ENCODE measurements around the gene COA1. TPM values are rescaled to one million over a fixed set of nuclear protein-coding genes. Genes with fewer than 3 reads are reported as not detected.
A peak's percentile ranks its signal among the peaks of the same experiment; 100 is the strongest.

COA1 gene
- total RNA-seq, 1 experiment from 2014 or later, result 151 TPM

DNA sequence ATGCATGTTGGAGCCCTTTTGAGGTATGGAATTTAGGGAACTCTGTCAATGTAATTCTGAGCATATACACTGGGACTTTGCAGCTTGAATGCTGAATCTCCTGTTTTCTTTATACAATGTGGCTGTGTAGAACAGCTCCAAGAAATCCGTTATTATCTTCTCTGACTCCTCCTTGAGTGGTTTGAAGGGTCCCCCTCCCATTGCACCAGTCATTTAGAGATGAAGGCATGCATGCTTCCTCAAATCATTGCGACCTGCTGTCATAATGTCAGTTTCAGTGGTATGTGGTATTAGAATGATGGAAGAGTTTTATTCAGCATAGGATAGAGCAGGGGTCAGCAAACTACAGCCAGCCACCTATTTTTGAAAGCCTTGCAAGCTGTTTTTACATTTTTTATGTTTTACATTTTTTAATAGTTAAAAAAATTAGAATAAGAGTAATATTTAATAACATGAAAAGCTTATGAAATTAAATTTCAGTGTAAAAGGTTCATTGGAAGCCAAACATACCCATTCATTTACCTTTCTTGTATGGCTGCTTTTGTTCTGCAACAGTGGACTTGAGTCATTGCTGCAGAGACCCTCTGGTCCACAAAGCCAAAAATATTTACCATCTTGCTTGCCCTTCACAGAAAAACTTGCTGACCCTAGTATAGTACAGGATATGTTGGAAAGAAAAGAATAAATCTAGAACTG, 138.3 kb downstream of the COA1 start:
- Histone ChIP-seq H3K9me2 (ENCODE audit: insufficient read depth) (no peaks in the 10 kb centered on the region), H3F3A (ENCODE audit: insufficient read depth, low read depth) (peaks cover 18% of the 10 kb centered on the region), H3K4me2 (0 out of 2 replicates have a peak overlapping the region, but pooled peaks have one; percentile 3), H3K27me3 (ENCODE audit: insufficient read depth, low read depth) (no peaks in the 10 kb centered on the region), H3K9me3 (ENCODE audit: insufficient read depth, low read depth) (no peaks in the 10 kb centered on the region), H3K79me2 (ENCODE audit: low read depth) (peaks cover 99% of the 10 kb centered on the region), H2AFZ (no peak overlapping the region), H3K4me3 (no peak overlapping the region), H3K36me3 (ENCODE audit: low read depth) (peaks cover 22% of the 10 kb centered on the region), H4K20me1 (ENCODE audit: insufficient read depth) (peaks cover 43% of the 10 kb centered on the region), H3K27ac (peak overlapping the region; percentile 25; the same call in 1 of the 2 replicates), H3K4me1 (replicated peaks; ENCODE audit: insufficient read depth) (peaks cover 53% of the 10 kb centered on the region)
- no TSS peak for BruUV-seq (replicated peaks)
- ChIA-PET POLR2A (ENCODE audit: unreplicated experiment) (no interaction called here), CTCF (interaction anchor here (0.6 kb wide), 2 partner anchors 9 to 13 kb away, joined by 3 to 4 read pairs; no protein-coding TSS in a partner anchor)
- TF ChIP-seq, protein P1, sequence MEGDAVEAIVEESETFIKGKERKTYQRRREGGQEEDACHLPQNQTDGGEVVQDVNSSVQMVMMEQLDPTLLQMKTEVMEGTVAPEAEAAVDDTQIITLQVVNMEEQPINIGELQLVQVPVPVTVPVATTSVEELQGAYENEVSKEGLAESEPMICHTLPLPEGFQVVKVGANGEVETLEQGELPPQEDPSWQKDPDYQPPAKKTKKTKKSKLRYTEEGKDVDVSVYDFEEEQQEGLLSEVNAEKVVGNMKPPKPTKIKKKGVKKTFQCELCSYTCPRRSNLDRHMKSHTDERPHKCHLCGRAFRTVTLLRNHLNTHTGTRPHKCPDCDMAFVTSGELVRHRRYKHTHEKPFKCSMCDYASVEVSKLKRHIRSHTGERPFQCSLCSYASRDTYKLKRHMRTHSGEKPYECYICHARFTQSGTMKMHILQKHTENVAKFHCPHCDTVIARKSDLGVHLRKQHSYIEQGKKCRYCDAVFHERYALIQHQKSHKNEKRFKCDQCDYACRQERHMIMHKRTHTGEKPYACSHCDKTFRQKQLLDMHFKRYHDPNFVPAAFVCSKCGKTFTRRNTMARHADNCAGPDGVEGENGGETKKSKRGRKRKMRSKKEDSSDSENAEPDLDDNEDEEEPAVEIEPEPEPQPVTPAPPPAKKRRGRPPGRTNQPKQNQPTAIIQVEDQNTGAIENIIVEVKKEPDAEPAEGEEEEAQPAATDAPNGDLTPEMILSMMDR (conservative IDR thresholded peaks at IDR 0.05), result no peak
- TF ChIP-seq EZH2 (IDR thresholded peaks at IDR 0.05; ENCODE audit: low read depth), result no peak
- intact Hi-C loops (cut with micrococcal nuclease; ENCODE audit: unreplicated experiment), result no loop called here
- DNase-seq, result no peak

DNA sequence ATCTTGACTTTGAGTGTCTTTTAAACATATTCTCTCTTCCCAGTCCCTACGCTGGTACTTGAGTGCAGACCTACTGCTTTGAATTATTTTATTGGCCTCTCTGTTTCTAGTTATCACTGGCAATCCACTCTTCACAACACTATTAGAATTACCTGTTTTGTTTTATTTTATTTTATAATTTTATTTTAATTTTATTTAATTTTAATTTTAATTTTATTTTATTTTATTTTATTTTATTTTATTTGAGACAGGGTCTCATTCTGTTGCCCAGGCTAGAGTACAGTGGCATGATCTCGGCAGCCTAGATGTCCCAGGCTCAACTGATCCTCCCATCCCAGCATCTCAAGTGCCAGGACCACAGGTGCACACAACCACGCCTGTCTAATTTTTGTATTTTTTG, 139.6 kb downstream of the COA1 start:
- intact Hi-C loops (cut with micrococcal nuclease; ENCODE audit: unreplicated experiment), result no loop called here
- Histone ChIP-seq H3K36me3 (ENCODE audit: low read depth) (peaks cover 18% of the 10 kb centered on the region), H3K27me3 (ENCODE audit: insufficient read depth, low read depth) (no peaks in the 10 kb centered on the region), H2AFZ (no peak overlapping the region), H3K4me3 (no peak overlapping the region), H3K9me3 (ENCODE audit: insufficient read depth, low read depth) (no peaks in the 10 kb centered on the region), H3K79me2 (ENCODE audit: low read depth) (peaks cover 99% of the 10 kb centered on the region), H3K4me2 (no peak overlapping the region), H4K20me1 (ENCODE audit: insufficient read depth) (peaks cover 45% of the 10 kb centered on the region), H3K4me1 (replicated peaks; ENCODE audit: insufficient read depth) (peaks cover 61% of the 10 kb centered on the region), H3K27ac (no peak overlapping the region), H3K9me2 (ENCODE audit: insufficient read depth) (no peaks in the 10 kb centered on the region), H3F3A (ENCODE audit: insufficient read depth, low read depth) (peaks cover 21% of the 10 kb centered on the region)
- BruUV-seq (replicated peaks), result no TSS peak
- DNase-seq, result no peak
- TF ChIP-seq, protein P1 (conservative IDR thresholded peaks at IDR 0.05), result no peak
- TF ChIP-seq EZH2 (IDR thresholded peaks at IDR 0.05; ENCODE audit: low read depth), result no peak
- ChIA-PET POLR2A (ENCODE audit: unreplicated experiment) (no interaction called here), CTCF (no interaction called here)

Other genes with a start within 250 kb of the COA1 start
- gene STK17A, start 146.4 kb downstream of the COA1 start, total RNA-seq (2021), result 15.8 and 18.8 TPM in 2 replicates
- gene BLVRA, start 29.2 kb upstream of the COA1 start, total RNA-seq (2021), result 36.4 and 49.5 TPM in 2 replicates
- 239 and 301 TPM in 2 replicates for gene MRPS24, start 140.0 kb upstream of the COA1 start, total RNA-seq (2021)
- 45.7 and 49.5 TPM in 2 replicates for gene URGCP, start 177.1 kb upstream of the COA1 start, total RNA-seq (2021)
- 11.2 and 17.1 TPM in 2 replicates for gene UBE2D4, start 196.9 kb upstream of the COA1 start, total RNA-seq (2021)